MM.1S (cell line): Measurements from ENCODE around the gene CLMP.

Experiments
- CTCF ChIP-seq: fragments of 300-600 bp; sonication (generic); IDR thresholded peaks from 2 replicates; pipeline ENCODE4 v1.5.1; 2016; ENCODE audit warnings: antibody characterized with exemption, low read length, mixed read lengths
- EZH2 ChIP-seq: fragments of 300-600 bp; sonication (generic); optimal IDR thresholded peaks from 2 replicates; pipeline ENCODE3; 2017; ENCODE audit warnings: low read depth, mild to moderate bottlenecking, antibody characterized with exemption, low read length, mixed read lengths
- EZH2phosphoT487 ChIP-seq: fragments of 300-600 bp; sonication (generic); IDR thresholded peaks from 2 replicates; pipeline ENCODE4 v1.6.1; 2018; ENCODE audit warnings: antibody characterized with exemption, low read length

- no peak for TF ChIP-seq CTCF
- TF ChIP-seq EZH2, result no peak
- TF ChIP-seq EZH2phosphoT487, result no peak
These were observed 3.1 kb downstream of the CLMP start for GRCh38 chr11:123191939-123192338.
